Measurements from ENCODE around the gene KLK1. TPM values are rescaled to one million over a fixed set of nuclear protein-coding genes. Genes with fewer than 3 reads are reported as not detected.

The KLK1 gene
- total RNA-seq = not detected

DNA sequence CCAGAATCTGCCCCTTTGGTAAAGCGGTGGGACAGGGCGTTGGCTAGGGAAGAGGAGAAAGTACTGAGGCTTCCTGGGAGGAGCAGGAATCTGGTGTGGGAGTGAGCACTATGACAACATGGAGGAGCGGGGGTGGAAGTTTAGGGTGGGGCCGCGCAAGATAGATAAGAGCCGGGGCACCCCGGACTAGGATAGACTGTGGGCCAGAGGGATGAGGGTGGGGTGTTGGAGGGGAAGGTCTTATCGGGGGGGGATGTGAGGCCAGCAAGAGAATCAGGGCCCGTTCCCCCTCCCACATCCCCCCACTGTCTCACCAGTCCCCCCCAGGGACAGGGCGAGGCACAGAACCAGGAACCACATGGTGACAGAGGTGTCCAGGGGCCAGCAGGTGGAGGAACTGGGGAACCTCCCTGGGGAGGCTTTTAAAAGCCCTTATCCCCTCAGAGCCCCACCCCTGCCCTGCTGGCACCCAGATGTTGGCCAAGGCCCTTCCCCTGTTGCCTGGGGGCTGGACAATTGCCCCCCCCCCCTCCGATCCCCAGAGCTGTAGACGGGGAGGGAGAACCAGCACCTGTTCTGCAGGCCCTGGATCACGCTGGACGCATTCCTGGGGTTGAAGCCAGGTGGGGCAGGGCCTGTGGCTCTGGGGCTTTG lies at the start of gene KLK1:
TSS of gene KLK1 (minus strand) at position 399 of the 654 bp plus-strand sequence. CDS start at position 360, 39 bp downstream.
- H3K27me3 ChIP-seq = no peaks in the 10 kb centered on the region
- no peaks in the 10 kb centered on the region for H3K36me3 ChIP-seq
- no peaks in the 10 kb centered on the region for H3K9me3 ChIP-seq

DNA sequence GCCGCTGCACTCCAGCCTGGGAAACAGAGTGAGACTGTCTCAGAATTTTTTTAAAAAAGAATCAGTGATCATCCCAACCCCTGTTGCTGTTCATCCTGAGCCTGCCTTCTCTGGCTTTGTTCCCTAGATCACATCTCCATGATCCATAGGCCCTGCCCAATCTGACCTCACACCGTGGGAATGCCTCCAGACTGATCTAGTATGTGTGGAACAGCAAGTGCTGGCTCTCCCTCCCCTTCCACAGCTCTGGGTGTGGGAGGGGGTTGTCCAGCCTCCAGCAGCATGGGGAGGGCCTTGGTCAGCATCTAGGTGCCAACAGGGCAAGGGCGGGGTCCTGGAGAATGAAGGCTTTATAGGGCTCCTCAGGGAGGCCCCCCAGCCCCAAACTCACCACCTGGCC lies 49.5 kb upstream of the KLK1 start, which contains the start of gene KLK2:
TSS of gene KLK2 (plus strand) at position 384 of the 400 bp plus-strand sequence. CDS start 35 bp downstream, outside the sequence.
- no peaks in the 10 kb centered on the region for H3K9me3 ChIP-seq
- H3K27ac ChIP-seq = no peak within 1 kb of the TSS
- H3K4me1 ChIP-seq = no peaks in the 10 kb centered on the region
- no peaks in the 10 kb centered on the region for H3K36me3 ChIP-seq
- intact Hi-C loops (cut with DNase I) = no loop called here
- H3K27me3 ChIP-seq = no peaks in the 10 kb centered on the region
- no peak for TF ChIP-seq POLR2A (IDR thresholded peaks at IDR 0.05)
- no peak for TF ChIP-seq POLR2AphosphoS5 (IDR thresholded peaks at IDR 0.05; ENCODE audit: insufficient read depth in 1 of 2, low read depth in 1 of 2)
- TF ChIP-seq CTCF (IDR thresholded peaks at IDR 0.05) = no peak
- no peak within 1 kb of the TSS for H3K4me3 ChIP-seq
- no peak for DNase-seq (ENCODE audit: extremely low spot score in 2 of 2)

More for the DNA sequence above, at the start of gene KLK1:
- Histone ChIP-seq H3K4me1 (peaks cover 11% of the 10 kb centered on the region), H3K27ac (no peak within 1 kb of the TSS), H3K4me3 (no peak within 1 kb of the TSS)
- no peak for TF ChIP-seq POLR2AphosphoS5 (IDR thresholded peaks at IDR 0.05; ENCODE audit: insufficient read depth in 1 of 2, low read depth in 1 of 2)
- TF ChIP-seq CTCF (IDR thresholded peaks at IDR 0.05) = no peak
- TF ChIP-seq POLR2A (IDR thresholded peaks at IDR 0.05) = no peak
- intact Hi-C loops (cut with DNase I) = no loop called here
- DNase-seq (ENCODE audit: extremely low spot score in 2 of 2) = no peak

- no peaks in the 10 kb centered on the region for H3K4me1 ChIP-seq
- H3K27ac ChIP-seq = no peak overlapping the region
- DNase-seq (ENCODE audit: extremely low spot score in 2 of 2) = no peak
- intact Hi-C loops (cut with DNase I) = no loop called here
- TF ChIP-seq POLR2AphosphoS5 (IDR thresholded peaks at IDR 0.05; ENCODE audit: insufficient read depth in 1 of 2, low read depth in 1 of 2) (no peak), POLR2A (IDR thresholded peaks at IDR 0.05) (no peak), CTCF (IDR thresholded peaks at IDR 0.05) (no peak)
- H3K36me3 ChIP-seq = no peaks in the 10 kb centered on the region
- no peak overlapping the region for H3K4me3 ChIP-seq
- no peaks in the 10 kb centered on the region for H3K9me3 ChIP-seq
- H3K27me3 ChIP-seq = no peaks in the 10 kb centered on the region
These were observed 47.0 kb upstream of the KLK1 start for GRCh38 chr19:50870417-50871089.

GRCh38 chr19:50869479-50869878 lies 45.9 kb upstream of the KLK1 start:
- Histone ChIP-seq H3K4me3 (no peak overlapping the region), H3K27me3 (no peaks in the 10 kb centered on the region), H3K4me1 (no peaks in the 10 kb centered on the region), H3K27ac (no peak overlapping the region), H3K36me3 (no peaks in the 10 kb centered on the region), H3K9me3 (no peaks in the 10 kb centered on the region)
- intact Hi-C loops (cut with DNase I) = no loop called here
- TF ChIP-seq POLR2A (IDR thresholded peaks at IDR 0.05) (no peak), POLR2AphosphoS5 (IDR thresholded peaks at IDR 0.05; ENCODE audit: insufficient read depth in 1 of 2, low read depth in 1 of 2) (no peak), CTCF (IDR thresholded peaks at IDR 0.05) (no peak)
- DNase-seq (ENCODE audit: extremely low spot score in 2 of 2) = no peak
